EH (cell line): ENCODE results near the gene WASF1.
"Not testable (repeated sequence)": the region's sequence is repeated elsewhere in the genome, so short reads cannot be mapped to it uniquely, and the experiment has no call there.

Experiments
- DNase-seq: peaks from one replicate; pipeline ENCODE4 v3.0.0-alpha.2; 2015; ENCODE audit warnings: low read depth

Gene WASF1

DNA sequence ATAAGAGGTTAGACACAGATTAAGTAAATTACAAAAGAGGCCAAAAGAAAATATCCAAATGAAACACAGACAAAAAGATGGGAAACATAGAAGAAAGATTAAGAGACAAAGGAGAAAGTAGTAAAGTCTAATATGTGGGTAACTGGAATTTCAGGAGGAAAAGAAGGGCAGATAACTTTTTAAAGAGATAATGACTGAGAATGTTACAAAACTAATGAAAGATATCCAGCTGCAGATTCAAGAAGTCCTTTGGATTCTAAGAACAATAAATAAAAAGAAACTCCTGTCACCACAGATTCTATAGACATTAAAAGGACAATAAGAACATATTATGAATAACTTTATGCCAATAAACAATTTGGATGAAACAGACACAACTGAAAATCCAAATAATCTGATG is 90.1 kb downstream of the WASF1 start:
- no peak for DNase-seq

DNA sequence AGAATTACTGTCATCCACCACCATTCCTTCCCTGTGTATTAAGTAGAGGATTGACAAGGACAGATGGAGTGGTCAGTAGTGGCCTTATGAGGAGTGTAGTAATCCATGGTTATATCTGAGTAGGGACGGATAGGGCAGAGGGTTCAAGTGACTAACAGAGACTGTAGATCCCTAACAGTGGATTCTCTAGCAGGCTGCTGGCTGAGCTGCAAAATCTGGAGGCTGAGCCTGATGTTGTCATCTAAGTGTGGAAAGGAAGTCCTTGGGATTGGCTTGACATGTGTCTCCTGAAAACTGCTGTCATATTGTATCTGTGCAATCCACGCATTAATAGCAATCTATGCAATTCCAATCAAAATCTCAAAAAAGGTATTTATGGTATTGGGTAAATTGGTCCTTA is 94.2 kb downstream of the WASF1 start:
- DNase-seq = no peak

DNA sequence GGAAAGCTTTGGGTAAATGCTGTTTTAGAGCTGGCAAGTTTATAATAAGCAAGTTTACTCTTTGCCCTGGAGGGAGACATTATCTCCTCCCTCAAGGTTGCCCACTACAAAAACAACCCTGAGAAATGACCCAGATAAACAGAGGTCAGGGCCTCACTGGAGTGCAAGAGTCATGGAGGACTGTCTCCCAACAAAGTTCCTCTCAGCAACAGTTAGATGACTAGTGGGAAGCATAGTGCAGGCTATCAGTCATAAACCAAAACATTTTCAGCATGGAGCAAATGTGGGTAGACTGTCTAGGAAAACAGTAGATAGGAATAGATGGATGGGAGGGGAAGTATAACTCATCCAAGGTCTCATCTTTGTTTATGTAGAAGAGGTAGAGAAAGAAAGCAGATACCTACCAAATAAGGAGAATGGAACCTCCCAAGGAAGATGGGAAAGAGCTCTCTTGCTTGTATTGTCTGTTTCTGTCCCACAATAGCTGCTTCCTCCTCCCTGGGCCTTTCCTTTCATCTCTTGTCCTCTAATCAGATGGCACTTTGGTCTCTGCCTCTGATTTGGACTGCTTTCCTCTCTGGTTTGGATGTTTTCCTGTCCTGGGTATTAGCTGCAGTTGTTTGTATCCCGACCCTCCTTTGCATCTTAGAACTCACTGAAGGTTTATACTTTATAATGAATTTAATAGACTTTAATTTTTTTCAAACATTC is 95.4 kb downstream of the WASF1 start:
- DNase-seq = no peak

DNA sequence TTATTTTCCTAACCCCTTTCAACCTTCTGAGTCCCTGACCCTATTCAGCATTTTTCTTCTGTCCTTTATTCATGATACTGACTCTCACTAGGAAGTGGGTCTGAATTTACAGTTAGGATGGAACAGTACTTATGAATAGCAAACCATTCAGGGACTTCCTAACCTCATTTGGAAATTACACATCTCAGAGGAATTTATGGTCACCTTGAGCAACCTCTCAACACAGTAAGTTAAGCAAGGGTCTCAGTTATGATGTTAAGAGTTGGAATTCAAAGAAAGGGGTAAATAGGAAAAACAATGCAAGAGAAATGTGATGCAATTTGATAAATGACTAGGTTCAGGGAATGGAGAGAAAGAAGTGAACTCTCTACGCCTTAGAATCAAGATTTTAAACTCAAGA is 104.1 kb downstream of the WASF1 start:
- DNase-seq = no peak

DNA sequence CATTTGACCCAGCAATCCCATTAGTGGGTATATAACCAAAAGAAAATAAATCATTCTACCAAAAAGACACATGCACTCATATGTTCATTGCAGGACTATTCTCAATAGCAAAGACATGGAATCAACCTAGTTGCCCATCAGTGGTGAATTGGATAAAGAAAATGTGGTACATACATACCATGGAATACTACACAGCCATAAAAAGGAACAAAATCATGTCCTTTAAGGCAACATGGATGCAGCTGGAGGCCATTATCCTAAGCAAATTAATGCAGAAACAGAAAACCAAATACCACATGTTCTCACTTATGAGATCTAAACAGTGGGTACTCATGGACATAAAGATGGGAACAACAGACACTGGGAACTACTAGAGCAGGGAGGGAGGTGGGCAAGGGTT is 106.0 kb downstream of the WASF1 start:
- not testable (repeated sequence) for DNase-seq

DNA sequence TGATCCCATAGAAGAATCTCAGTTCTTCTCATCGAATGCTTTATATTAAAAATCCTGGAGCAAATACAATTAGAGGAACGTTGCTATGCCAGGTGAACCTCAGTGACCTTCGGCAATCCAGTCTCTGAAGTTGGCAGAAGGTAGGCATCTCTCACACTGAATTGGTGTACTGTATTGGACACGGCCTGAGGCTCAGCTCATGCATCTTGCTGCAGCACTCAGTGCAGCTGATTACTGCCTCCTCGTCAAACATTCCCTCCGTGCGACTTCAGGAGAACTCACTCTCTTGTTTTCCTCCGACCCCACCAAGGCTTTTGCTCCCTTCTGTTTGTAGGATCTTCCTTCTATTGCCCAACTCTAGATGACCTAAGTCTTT is 110.9 kb downstream of the WASF1 start:
- no peak for DNase-seq

DNA sequence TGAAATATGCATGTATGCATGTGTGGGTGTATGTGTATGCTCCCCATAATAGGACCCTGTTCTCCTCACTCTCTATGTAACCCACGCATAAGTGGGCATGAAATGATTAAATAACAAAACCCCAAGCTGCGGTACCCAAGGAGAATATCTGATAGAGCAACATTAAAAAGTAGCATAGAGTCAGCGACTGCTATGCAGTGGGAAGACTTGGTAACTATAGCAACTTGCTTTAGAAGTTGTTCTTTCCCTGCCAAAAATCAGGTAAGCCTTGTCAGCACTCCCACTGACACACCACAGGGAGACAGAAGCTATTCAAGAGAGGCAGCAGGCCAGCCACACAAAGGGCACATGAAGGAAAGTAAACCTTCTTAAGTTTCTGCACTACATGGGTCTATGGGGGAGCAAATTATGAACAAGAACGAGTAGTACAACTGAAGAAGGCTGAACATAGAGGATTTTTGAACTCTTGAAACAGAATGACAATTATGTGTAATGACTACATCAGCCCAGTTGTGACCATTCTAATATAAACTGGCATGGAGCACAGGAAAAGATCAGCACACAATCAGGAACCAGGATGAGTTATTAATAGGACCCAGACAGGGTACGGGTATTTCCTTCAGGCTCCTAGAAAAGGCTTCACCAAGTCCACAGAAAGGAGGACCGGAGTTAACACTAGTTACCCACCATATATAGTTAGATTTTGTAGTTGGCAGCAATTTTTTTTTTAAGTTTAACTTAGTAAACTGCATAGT is 111.5 kb downstream of the WASF1 start:
- no peak for DNase-seq

DNA sequence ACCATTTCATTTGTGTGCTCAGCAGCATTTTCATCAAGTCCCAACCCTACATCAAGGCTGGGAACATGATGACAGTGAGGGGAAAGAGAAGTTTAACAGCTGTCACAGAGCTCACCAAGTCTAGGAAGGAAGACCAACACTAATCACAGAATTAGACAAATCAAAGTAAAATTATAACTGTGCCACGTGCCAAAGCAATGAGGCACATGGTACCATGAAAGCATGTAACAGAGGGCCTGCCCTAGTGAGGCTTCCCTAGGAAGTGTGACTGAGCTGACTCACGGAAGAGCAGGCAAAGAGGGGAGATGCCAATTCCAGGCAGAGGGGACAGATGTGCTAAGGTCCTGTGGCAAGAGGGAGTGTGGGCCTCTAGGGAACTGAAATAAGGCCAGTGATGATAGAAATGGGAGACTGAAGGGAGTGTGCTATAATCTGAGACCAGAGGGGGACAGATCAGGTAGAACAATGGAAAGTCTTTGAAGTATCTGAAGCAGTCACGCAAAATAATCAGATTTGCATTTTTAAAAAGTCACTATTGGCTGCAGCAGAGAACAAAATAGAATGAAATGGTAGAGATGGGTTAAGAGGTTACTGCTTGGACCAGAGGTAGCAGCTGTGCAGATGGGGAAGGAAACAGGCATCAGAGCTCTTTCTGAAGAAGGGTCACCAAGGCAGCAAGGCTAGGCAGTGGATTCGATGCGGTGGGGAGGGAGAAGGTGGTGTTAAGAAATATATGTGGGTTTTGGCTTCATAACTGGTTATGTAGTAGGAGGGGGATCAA is 114.5 kb downstream of the WASF1 start:
- no peak for DNase-seq

DNA sequence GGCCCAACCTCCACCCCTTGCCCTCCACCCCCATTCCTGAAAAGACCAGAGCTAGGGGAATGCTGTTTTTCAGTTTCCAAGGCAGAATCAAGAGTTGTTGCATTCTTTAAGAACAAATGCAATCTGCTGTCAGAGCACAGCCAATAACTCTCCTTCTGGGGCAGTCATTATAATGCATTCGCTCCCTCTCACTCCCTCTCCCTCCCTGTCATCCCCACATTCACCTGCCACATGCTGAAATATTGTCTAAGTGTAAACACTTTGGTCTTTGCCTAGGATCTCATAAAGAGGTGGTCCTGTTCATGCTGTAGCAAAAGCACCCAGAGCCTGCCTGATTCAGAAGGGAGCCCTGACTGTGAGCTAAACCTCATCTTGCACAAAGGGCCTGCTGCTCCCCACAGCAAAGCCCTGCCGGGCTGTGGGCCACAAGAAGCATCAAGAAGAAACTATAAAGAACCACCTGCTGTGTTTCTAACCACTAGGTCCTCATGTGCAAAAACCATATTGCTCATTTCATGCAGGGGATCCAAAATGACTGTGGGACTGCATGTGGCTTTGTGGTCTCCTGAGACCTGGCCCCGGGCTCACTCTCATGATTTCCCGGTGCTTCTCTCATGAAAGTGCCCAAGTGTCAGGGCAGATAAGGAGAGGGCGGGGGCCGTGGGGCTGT is 115.7 kb downstream of the WASF1 start:
- DNase-seq = no peak

DNA sequence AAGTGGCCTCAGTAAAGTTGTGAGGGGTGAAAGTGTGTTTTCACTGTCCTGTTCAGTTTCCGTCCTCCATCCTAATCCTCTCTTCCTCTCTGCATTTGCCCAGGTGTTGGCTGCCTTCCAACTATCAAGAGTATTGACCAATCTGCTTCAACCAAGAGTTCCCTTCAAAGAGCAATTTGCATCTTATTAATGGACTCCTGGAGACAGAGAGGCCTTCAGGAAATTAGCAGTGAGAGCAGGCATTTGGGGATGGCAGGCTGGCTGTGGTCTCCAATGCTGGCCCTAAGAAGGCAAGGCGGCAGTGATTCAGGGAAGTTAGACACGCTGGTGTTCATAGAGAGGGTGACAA is 124.1 kb downstream of the WASF1 start:
- no peak for DNase-seq

DNA sequence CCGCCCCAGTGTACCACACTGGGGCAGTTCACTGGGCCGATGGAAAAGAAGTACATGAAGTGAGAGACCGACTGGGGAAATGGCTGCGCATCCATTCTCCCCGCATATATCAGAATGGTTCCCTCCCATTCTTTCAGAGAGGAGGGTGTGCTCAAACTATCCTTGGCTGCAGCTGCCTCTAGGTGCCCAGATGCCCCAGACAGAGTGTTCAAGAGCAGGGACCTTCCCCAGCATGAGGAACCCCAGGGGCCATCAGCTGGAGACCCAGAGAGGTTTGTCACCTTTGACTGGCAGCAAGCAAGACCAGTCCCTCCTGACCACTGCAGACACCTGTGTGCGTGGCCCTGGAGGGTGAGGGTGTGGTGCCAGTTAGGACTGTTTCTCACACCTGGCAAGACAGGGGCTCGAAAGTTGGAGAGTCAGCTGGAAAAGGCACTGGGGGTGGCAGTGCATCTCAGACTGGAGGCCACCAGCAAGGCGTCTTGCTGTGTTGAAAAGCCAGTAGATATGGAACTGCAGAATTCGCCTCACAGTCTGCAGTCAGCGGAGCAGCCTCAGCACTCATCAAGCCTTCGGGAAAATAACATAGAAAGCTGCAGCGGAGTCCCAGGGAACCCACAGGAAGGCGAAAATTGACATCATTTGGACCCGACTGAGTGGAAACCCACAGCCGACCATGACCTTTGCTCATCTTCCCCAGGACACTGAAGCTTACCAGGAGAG is 124.6 kb downstream of the WASF1 start:
- no peak for DNase-seq

DNA sequence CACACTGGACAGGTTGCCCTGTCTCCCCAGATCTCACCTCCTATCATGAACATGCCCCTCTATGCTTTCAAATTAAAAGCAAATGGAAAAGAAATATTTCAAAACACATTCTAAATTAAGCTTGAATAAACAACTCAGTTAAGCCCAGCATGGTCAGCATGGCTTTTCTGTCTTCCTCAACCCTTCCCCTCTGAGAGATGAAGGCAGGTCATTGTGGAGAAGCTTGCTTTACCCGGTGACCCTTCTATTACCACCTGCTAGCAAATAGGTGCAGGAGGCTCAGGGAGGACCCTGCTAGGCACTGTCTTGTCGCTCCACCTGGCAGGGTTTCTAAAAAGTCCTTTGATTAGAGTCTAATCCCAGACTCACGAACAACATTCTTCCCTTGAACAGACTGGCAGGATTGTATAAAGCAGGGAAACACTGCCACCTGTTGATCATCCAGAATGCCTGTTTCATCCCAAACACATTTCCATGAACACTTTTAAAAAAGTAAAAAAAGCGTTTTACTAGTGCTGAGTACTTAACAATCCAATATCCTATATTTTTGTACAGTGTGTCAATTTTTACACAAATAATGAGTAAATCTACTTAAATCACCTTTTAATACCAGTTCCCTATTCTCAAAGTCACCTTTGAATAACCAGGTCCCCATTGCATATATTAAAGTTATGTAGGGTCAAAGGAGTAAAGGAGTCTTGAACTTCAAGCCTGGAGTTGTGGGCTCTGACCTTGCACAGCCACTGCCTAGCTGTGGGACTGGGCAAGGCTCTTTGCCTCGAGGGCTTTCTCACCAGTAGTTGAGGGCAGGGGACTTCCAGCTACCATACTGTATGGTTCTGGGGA is 125.9 kb downstream of the WASF1 start:
- peak; percentile 68 for DNase-seq

DNA sequence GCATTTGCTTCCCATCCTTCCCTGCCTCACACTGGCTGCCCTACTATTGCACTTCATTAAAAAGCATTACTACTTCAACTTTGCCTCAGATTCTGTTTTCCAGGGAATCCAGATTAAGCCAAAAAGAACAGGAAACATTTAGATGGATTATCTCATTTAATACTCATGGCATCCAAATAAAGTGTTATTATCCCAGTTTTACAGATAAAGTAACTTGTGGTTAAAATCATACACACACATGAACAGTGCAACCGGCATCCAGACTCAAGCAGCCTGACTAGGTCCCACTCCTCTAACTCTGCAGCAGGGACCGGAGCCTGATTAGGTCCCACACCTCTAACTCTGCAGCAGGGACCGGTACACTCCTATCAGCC is 129.0 kb downstream of the WASF1 start:
- no peak for DNase-seq
